Measurements from ENCODE around the gene HMGB2.

HMGB2 gene

DNA sequence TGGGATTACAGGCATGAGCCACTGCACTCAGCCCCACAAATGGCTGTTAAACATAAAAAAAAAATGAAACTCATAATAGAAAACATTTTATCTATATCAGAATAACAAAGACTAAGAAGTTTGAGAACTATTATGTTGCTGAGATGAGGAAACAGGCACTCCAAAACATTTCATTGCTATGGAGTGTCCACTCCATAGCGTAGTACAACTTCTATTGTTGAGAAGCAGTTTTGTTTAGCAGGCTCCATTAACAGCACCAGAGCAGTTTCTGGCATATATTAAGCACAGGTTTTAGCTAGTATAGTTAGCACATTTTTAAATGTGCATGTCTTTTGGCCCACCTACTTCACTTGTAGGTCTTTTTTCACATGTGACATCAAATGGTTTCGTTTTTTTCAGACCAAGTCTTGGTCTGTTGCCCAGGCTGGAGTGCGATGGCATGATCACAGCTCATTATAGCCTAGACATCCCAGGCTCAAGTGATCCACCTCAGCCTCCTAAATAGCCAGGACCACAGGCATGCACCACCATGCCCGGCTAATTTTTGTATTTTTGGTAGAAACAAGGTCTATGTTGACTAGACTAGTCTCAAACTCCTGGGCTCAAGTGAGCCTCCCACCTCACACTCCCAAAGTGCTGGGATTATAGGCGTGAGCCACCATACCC lies 5.8 kb downstream of the HMGB2 start:
- H3K27me3 ChIP-seq (ENCODE audit: insufficient read depth, poor library complexity, severe bottlenecking), result no peaks in the 10 kb centered on the region
- no peak overlapping the region for H3K27ac ChIP-seq (replicated peaks)
- TF ChIP-seq POLR2AphosphoS5 (IDR thresholded peaks at IDR 0.05; ENCODE audit: low read depth) (no peak), GABPA (IDR thresholded peaks at IDR 0.05; ENCODE audit: low read depth) (no peak), SPI1 (IDR thresholded peaks at IDR 0.05; ENCODE audit: borderline replicate concordance, low read depth) (no peak)
- TF ChIP-seq, protein P1, sequence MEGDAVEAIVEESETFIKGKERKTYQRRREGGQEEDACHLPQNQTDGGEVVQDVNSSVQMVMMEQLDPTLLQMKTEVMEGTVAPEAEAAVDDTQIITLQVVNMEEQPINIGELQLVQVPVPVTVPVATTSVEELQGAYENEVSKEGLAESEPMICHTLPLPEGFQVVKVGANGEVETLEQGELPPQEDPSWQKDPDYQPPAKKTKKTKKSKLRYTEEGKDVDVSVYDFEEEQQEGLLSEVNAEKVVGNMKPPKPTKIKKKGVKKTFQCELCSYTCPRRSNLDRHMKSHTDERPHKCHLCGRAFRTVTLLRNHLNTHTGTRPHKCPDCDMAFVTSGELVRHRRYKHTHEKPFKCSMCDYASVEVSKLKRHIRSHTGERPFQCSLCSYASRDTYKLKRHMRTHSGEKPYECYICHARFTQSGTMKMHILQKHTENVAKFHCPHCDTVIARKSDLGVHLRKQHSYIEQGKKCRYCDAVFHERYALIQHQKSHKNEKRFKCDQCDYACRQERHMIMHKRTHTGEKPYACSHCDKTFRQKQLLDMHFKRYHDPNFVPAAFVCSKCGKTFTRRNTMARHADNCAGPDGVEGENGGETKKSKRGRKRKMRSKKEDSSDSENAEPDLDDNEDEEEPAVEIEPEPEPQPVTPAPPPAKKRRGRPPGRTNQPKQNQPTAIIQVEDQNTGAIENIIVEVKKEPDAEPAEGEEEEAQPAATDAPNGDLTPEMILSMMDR (IDR thresholded peaks at IDR 0.05; ENCODE audit: insufficient read depth, low read length), result no peak
- TF ChIP-seq, protein P2, sequence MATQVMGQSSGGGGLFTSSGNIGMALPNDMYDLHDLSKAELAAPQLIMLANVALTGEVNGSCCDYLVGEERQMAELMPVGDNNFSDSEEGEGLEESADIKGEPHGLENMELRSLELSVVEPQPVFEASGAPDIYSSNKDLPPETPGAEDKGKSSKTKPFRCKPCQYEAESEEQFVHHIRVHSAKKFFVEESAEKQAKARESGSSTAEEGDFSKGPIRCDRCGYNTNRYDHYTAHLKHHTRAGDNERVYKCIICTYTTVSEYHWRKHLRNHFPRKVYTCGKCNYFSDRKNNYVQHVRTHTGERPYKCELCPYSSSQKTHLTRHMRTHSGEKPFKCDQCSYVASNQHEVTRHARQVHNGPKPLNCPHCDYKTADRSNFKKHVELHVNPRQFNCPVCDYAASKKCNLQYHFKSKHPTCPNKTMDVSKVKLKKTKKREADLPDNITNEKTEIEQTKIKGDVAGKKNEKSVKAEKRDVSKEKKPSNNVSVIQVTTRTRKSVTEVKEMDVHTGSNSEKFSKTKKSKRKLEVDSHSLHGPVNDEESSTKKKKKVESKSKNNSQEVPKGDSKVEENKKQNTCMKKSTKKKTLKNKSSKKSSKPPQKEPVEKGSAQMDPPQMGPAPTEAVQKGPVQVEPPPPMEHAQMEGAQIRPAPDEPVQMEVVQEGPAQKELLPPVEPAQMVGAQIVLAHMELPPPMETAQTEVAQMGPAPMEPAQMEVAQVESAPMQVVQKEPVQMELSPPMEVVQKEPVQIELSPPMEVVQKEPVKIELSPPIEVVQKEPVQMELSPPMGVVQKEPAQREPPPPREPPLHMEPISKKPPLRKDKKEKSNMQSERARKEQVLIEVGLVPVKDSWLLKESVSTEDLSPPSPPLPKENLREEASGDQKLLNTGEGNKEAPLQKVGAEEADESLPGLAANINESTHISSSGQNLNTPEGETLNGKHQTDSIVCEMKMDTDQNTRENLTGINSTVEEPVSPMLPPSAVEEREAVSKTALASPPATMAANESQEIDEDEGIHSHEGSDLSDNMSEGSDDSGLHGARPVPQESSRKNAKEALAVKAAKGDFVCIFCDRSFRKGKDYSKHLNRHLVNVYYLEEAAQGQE (IDR thresholded peaks at IDR 0.05; ENCODE audit: insufficient replicate concordance, low read depth), result no peak
- no peak overlapping the region for H3K4me3 ChIP-seq (replicated peaks; ENCODE audit: insufficient read depth, low read length)
- no peak for DNase-seq (ENCODE audit: low read depth in 1 of 2, low spot score in 1 of 2)

DNA sequence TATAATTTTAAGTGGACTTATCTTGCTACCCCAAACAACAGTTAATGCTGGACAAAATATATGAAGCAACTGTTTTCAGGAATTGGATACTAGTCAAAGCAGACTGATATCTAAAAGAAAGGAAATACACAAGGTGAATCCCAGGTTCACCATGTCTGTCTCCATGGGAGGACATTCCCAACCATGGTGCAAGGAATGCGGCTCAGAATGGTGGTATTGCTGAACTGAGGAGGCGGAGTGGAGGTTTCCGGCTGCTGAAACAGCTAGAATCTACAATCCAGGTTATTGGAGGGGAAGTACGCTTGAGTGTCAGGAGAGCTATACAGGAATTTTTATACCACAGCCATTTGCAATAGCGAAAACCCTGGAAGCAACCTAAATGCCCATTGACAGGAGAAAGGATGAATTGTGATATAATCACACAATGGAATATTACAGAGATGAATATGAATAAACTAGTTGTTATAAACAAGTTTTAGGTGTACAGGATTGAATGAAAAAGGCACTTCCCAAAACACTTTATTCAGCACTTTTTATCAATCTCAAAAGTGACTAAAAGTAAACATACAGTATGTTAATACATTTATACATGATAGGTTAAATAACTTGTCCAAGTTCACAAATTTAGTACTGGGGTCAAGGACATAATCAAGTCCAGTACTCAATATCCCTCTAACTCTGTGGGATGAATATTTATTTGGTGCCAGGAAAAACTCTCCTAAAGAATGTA lies 9.0 kb downstream of the HMGB2 start:
- TF ChIP-seq POLR2AphosphoS5 (IDR thresholded peaks at IDR 0.05; ENCODE audit: low read depth), result peak; percentile 43
- TF ChIP-seq, protein P1 (IDR thresholded peaks at IDR 0.05; ENCODE audit: insufficient read depth, low read length), result no peak
- H3K27ac ChIP-seq (replicated peaks), result no peak overlapping the region
- no peaks in the 10 kb centered on the region for H3K27me3 ChIP-seq (ENCODE audit: insufficient read depth, poor library complexity, severe bottlenecking)
- no peak overlapping the region for H3K4me3 ChIP-seq (replicated peaks; ENCODE audit: insufficient read depth, low read length)
- DNase-seq (ENCODE audit: low read depth in 1 of 2, low spot score in 1 of 2), result no peak

DNA sequence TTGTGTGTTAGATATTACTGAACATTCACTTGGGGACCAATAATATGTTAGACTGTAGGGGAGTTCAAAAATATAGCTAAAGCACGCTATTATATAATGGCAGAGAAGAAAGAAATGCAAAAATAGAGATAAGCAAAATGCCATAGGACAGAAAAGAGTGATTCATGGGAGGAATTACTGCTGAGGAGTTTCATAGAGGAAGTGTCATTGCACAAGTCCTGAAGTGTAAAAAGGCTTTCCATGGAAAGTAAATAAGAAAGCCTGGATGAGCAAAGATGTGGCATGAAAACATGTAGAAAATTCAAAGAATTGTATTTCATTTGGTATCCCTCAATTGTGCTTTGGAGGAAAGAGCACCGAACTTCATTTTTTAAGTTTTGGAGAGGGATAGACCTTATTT lies 14.5 kb downstream of the HMGB2 start:
- TF ChIP-seq SPI1 (IDR thresholded peaks at IDR 0.05; ENCODE audit: borderline replicate concordance, low read depth), result peak; percentile 64; the same call in 1 of the 2 replicates
- no peak for TF ChIP-seq GABPA (IDR thresholded peaks at IDR 0.05; ENCODE audit: low read depth)
- no peak for DNase-seq (ENCODE audit: low read depth in 1 of 2, low spot score in 1 of 2)
- Histone ChIP-seq H3K27me3 (ENCODE audit: insufficient read depth, poor library complexity, severe bottlenecking) (no peaks in the 10 kb centered on the region), H3K4me3 (replicated peaks; ENCODE audit: insufficient read depth, low read length) (no peak overlapping the region), H3K27ac (replicated peaks) (no peak overlapping the region)

DNA sequence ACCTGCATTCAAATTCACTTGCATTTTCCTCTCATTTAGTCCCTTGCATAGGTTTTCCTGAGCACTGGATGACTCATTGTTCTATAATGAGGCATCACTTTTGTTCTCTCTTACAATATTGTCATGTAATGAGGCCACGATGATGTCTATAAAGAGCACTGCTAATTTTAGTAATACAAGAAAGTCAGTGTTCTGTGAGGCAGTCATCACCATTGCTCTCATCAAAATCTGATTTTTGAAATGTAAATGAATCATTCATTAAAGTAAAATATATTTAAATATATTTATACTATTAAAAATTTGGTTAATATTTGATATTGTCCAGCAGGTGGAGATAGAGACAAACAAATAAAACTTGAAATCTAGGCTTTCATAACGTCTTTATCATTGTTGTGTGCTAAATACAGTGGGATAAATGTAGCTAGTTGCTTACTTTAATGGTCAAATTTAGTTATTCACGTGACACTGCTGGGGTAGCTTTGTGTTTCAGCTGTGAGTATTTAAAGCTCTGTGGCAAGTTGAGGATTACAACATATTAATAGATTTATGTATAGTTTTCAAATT lies 15.4 kb downstream of the HMGB2 start:
- Histone ChIP-seq H3K27ac (replicated peaks) (no peak overlapping the region), H3K4me3 (replicated peaks; ENCODE audit: insufficient read depth, low read length) (no peak overlapping the region), H3K27me3 (ENCODE audit: insufficient read depth, poor library complexity, severe bottlenecking) (no peaks in the 10 kb centered on the region)
- no peak for DNase-seq (ENCODE audit: low read depth in 1 of 2, low spot score in 1 of 2)
- TF ChIP-seq GABPA (IDR thresholded peaks at IDR 0.05; ENCODE audit: low read depth) (no peak), POLR2AphosphoS5 (IDR thresholded peaks at IDR 0.05; ENCODE audit: low read depth) (no peak), SPI1 (IDR thresholded peaks at IDR 0.05; ENCODE audit: borderline replicate concordance, low read depth) (no peak)
- TF ChIP-seq, protein P2 (IDR thresholded peaks at IDR 0.05; ENCODE audit: insufficient replicate concordance, low read depth), result no peak
- TF ChIP-seq, protein P1 (IDR thresholded peaks at IDR 0.05; ENCODE audit: insufficient read depth, low read length), result no peak
